ENCODE measurements around the gene KRT33B.

- TF ChIP-seq CTCF (IDR thresholded peaks at IDR 0.05; ENCODE audit: insufficient read depth, low read length) (no peak), POLR2AphosphoS5 (IDR thresholded peaks at IDR 0.05; ENCODE audit: low read depth) (no peak)
These were observed 18.4 kb downstream of the KRT33B start for GRCh38 chr17:41351177-41351576.
